Measurements from ENCODE around the gene LTN1. TPM values are rescaled to one million over a fixed set of nuclear protein-coding genes. Genes with fewer than 3 reads are reported as not detected.
"Not testable (repeated sequence)": the region's sequence is repeated elsewhere in the genome, so short reads cannot be mapped to it uniquely, and the experiment has no call there.

The LTN1 gene, protein sequence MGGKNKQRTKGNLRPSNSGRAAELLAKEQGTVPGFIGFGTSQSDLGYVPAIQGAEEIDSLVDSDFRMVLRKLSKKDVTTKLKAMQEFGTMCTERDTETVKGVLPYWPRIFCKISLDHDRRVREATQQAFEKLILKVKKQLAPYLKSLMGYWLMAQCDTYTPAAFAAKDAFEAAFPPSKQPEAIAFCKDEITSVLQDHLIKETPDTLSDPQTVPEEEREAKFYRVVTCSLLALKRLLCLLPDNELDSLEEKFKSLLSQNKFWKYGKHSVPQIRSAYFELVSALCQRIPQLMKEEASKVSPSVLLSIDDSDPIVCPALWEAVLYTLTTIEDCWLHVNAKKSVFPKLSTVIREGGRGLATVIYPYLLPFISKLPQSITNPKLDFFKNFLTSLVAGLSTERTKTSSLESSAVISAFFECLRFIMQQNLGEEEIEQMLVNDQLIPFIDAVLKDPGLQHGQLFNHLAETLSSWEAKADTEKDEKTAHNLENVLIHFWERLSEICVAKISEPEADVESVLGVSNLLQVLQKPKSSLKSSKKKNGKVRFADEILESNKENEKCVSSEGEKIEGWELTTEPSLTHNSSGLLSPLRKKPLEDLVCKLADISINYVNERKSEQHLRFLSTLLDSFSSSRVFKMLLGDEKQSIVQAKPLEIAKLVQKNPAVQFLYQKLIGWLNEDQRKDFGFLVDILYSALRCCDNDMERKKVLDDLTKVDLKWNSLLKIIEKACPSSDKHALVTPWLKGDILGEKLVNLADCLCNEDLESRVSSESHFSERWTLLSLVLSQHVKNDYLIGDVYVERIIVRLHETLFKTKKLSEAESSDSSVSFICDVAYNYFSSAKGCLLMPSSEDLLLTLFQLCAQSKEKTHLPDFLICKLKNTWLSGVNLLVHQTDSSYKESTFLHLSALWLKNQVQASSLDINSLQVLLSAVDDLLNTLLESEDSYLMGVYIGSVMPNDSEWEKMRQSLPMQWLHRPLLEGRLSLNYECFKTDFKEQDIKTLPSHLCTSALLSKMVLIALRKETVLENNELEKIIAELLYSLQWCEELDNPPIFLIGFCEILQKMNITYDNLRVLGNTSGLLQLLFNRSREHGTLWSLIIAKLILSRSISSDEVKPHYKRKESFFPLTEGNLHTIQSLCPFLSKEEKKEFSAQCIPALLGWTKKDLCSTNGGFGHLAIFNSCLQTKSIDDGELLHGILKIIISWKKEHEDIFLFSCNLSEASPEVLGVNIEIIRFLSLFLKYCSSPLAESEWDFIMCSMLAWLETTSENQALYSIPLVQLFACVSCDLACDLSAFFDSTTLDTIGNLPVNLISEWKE (N-terminal part only)
- total RNA-seq = 10 to 100 TPM; 25.5 to 26.2 TPM

DNA sequence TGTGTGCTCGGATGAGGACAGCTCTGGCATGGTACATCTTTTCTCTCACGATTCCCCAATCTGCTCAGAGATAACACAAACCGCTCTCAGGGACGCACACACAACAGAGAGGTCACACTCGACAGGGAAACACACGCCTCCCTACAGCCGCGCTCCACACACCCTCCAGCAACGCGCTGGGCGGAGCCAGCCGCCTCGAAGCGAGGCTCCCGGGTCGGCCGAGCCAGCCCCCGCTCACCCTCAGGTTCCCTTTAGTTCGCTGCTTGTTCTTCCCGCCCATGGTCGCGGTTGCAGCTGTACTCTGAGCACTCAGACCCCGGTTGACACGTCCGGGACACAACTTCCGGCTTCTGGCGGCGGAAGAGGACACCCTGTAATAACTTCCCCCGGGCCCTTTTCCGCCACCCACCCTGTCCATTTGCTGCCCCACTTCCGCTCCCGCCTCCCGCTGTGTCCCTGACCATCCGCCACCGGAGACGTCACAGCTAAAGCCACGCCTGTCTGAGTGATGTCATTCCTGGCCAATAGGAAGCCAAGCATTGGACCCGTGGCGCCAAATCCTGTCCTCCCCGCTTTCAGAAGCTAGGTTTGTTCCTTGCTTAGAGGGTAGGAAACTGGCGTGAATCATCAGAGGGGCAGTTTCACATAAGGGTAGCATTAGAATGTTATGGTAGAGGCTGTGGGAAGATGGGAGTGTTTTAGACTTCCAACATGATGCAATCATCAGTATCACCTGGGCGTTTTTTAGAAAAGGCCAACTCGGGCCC is at the start of gene LTN1:
LTN1 (minus strand) TSS at position 352 of the 767 bp plus-strand sequence; CDS start at position 280, 72 bp downstream.
- POLR2A ChIA-PET = interaction anchor here (1.1 to 3.0 kb wide), 5 partner anchors 10 to 81 kb away, joined by 3 to 44 read pairs (median 5); partner anchors contain the start of genes CCT8, RWDD2B and USP16
- CTCF ChIA-PET = interaction anchor here (1.1 to 1.6 kb wide), 5 partner anchors 10 to 33 kb away, joined by 3 to 5 read pairs (median 4); partner anchors contain the start of genes RWDD2B and USP16

DNA sequence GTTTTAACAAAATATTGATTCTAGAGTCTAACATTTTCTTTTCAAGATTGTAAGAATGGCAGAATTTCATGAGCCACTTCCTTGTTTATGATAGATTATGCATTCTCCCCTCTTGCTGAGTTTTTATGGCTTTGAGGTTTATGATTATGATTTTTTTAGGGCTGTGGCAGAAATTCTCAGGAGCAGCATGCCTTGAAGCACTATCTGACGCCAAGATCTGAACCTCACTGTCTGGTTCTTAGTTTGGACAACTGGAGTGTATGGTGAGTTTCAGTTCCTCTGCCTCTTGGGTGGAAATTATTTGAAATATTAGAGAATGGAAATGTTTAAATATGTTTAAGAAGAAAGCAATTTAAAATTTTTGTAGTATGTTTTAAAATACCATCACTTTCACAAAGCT is 42.0 kb upstream of the LTN1 start:
- POLR2A ChIA-PET = no interaction called here

DNA sequence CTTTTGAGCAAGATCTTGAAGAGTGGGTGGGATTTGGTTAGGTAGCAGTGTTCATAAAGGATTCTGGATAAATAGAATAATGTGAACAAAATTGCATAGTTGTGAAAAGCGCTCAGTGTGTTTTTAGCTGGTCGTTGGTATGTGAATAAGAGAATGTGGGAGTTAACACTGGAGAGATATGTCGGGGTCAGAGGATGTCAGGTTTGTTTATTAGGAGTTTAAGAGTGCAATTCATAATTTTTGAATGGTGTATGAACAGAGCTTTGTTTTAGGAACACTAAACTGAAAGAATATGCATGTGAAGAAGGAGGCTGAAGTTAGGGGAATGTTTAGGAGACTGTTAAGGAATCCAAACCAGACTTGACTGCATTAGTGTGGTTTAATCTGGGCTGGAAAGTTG is 41.2 kb upstream of the LTN1 start:
- POLR2A ChIA-PET = no interaction called here
- CTCF ChIA-PET = no interaction called here

More for the DNA sequence above, 42.0 kb upstream of the LTN1 start:
- CTCF ChIA-PET = no interaction called here

DNA sequence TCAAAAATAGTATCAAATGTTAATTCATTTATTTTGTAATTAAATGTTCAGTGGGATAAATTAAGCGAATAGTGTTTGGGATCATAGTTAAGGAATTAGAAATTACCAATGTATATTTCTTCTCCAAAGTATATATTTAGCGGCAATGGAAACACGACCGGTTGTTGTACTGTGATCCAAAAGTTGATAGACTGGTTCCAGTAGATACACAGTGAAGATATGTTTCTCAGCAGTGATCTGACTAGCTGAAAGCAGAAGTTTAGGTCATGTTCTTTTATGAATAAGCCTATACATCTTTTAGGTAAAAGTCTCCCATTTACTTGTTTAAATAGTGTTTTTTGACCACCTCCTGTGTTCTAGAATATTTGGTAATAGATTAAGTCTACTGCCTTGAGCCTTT is 40.6 kb upstream of the LTN1 start:
- POLR2A ChIA-PET = no interaction called here
- CTCF ChIA-PET = no interaction called here

DNA sequence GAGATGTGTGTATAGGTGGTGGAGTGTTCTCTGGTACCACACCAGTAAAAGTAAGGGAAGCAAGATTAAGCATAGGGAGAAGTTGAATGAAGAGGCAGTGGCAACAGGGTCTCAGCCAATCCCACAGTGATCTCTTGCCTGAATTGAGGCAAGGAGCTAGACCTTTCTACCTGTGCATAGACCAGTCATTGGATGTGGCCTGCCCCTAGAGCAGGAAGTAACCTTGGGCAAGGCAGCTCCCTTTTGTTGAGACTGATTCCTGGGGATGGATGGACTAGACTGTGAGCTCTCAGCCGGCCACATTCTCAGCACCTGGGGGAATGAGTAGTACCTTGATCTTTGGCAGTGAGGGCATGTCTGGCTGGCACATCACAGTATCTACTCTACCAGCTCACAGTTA is 38.2 kb upstream of the LTN1 start:
- CTCF ChIA-PET = no interaction called here

DNA sequence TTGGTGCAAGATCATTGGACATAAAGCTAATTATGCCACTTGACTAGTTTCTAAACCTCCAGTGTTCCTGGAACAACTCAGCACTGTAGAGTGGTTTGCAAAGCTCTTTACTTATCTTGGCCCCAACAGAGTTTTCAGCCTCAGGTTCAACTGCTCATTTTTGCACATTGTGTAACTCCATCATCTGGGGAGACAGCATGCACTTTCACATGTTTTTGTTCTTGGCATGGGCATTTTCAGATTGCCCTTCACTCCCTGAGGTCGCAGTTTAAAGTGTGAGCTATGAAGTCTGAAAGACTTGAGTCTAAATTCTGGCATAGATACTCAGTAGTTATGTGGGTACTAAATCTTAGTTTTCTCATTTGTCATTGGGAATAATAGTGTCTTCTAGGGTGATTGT is 36.8 kb upstream of the LTN1 start:
- ChIA-PET CTCF (interaction anchor here (0.7 kb wide), 1 partner anchor 33 kb away, joined by 4 read pairs; no protein-coding TSS in a partner anchor), POLR2A (no interaction called here)

More for the DNA sequence above, 38.2 kb upstream of the LTN1 start:
- POLR2A ChIA-PET = no interaction called here

DNA sequence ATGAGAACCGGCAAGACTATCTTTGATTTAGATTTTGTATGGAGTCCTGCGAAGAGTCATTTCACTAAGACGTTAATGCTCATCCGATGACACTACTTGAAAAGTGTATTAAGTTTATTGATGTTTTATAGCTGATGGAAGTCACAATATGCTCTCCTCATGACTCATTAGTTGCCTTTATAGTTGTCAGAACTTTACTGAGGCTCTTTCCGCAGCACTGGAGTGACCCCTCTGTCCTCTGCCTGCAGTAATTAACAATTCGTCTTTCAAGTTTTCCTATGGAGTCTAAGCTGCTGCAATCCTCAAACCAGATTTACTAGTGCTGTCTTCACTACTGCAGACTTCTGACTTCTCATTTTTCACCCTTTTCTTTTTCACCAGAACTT is 32.6 kb upstream of the LTN1 start:
- ChIA-PET CTCF (interaction anchor here (1.1 to 1.7 kb wide), 3 partner anchors 23 to 33 kb away, joined by 3 to 5 read pairs (median 4); partner anchors contain the start of gene LTN1), POLR2A (interaction anchor here (0.5 to 4.7 kb wide), 6 partner anchors 23 to 276 kb away, joined by 3 to 48 read pairs (median 4); partner anchors contain the start of genes CCT8 and LTN1)

DNA sequence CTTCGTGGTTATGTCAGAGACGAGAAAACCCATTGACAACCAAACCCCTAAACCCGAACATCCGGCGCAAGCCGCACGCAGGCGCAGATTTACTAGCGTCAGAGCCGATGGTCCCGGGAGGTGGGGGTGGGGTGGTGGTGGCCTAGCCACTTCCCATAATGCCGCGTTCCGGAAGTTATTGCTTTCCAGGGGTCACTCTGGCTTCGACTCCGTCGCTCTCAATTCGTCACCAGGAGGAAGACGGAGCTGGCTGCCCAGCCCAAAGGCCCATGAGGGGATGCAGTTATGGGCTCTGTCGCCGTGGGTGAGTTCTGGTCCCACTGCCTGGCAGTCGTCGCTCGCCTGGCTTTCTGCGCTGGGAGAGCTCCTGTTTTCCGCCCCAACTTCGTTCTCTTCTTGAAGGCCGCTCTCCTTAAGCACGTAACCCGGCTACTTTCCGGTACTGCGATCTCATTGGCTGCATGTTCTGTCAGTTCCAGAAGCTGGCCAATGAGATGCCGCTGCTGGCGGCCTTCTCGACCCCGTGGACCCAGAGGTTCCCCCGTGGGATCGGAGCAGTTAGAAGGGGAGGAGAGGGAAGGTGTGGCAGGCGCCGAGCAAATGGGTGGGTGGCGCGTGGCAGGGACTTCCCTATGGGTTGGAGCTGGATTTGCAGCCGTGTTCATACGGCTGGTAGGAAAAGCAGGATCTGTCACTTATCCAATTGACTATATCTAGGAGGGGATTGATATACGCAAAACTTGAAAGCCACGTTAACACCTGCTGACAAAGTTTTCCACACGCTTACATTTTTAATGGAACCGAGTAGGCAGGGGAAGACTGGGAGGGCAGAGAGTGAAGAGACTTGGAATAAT is 32.0 kb upstream of the LTN1 start, which contains the start of gene USP16:
USP16 (plus strand) TSS at position 195 of the 854 bp plus-strand sequence. CDS start 3,246 bp downstream, outside the sequence.
- POLR2A ChIA-PET = interaction anchor here (0.8 to 4.7 kb wide), 6 partner anchors 22 to 276 kb away, joined by 3 to 48 read pairs (median 4); partner anchors contain the start of genes CCT8 and LTN1
- CTCF ChIA-PET = interaction anchor here (0.6 to 1.7 kb wide), 6 partner anchors 13 to 53 kb away, joined by 3 to 5 read pairs (median 4); partner anchors contain the start of gene LTN1

DNA sequence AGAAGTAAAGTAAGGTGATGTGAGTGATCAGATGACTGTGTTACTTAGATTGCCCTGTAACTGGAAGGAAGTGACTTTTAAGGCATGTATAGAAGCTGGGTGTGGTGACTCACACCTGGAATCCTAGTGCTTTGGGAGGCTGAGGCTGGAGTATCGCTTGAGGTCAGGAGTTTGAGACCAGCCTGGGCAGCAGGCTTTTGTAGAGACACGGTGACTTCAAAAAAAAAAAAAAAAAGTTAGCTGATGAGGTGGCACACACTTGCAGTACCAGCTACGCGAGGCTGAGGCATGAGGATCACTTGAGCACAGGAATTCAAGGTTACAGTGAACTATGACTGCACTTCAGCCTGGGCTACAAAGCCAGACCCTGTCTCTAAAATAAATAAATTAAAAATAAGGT is 29.5 kb upstream of the LTN1 start:
- CTCF ChIA-PET = interaction anchor here (1.4 kb wide), 1 partner anchor 20 kb away, joined by 3 read pairs; no protein-coding TSS in a partner anchor
- POLR2A ChIA-PET = interaction anchor here (0.6 to 4.7 kb wide), 5 partner anchors 20 to 278 kb away, joined by 3 to 48 read pairs (median 3); no protein-coding TSS in a partner anchor

DNA sequence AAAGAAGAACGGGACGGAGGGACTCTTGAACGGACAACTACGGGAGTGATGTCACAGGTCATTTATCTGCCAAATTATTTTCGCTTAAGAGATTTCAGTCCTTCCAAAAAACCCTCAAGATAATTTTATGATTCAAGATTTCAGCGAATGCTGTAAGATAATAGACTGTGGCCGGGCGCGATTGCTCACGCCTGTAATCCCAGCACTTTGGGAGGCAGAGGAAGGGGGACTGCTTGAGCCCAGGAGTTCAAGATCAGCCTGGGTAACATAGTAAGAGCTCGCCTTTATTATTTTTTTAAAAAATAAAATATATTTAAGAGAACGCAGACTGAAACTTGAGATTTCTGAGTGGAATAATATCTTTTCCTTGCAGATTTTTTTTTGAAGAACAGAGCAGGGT is 25.9 kb upstream of the LTN1 start:
- POLR2A ChIA-PET = interaction anchor here (0.6 to 3.0 kb wide), 7 partner anchors 16 to 1594 kb away, joined by 3 to 35 read pairs (median 3); partner anchors contain the start of gene CCT8
- CTCF ChIA-PET = interaction anchor here (0.7 to 1.1 kb wide), 2 partner anchors 8 to 26 kb away, joined by 3 to 5 read pairs; partner anchors contain the start of gene LTN1

DNA sequence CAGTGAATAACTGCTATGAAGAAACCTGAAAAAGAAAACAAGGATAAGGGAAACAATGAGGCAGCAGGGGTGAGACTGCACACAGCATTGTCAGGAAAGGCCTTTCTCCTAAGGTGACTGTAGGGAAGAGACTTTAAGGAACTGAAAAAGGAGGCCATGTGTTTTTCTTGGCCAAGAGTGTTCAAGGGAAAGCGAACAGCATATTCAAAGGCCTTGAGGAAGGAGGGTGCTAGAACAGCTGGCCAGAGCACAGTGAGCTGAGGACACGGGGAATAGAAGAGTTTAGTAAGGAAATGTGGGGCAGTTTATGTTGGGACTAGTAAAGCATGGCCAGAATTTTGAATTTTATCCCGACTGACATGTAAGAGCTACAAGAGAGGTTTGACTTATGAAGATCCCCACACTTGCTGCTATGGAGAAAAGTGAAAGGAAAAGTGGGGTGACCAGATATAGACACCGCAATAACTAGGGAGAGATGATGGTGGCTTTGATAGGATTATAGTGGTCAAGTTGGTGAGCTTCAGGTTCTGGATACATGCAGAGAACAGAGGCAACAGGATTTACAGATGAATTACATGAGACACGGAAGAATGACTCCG is 25.1 kb upstream of the LTN1 start:
- CTCF ChIA-PET = interaction anchor here (0.7 kb wide), 1 partner anchor 9 kb away, joined by 3 read pairs; no protein-coding TSS in a partner anchor
- POLR2A ChIA-PET = interaction anchor here (0.6 to 3.0 kb wide), 4 partner anchors 15 to 286 kb away, joined by 3 to 35 read pairs (median 4); partner anchors contain the start of gene CCT8

DNA sequence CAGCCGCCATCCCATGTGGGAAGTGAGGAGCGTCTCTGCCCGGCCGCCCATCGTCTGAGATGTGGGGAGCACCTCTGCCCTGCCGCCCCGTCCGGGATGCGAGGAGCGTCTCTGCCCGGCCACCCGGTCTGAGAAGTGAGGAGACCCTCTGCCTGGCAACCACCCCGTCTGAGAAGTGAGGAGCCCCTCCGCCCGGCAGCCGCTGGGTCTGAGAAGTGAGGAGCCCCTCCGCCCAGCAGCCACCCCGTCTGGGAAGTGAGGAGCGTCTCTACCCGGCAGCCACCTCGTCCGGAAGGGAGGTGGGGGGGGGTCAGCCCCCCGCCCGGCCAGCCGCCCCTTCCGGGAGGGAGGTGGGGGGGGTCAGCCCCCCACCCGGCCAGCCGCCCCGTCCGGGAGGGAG is 18.6 kb upstream of the LTN1 start:
- CTCF ChIA-PET, POLR2A ChIA-PET: not testable (repeated sequence)

DNA sequence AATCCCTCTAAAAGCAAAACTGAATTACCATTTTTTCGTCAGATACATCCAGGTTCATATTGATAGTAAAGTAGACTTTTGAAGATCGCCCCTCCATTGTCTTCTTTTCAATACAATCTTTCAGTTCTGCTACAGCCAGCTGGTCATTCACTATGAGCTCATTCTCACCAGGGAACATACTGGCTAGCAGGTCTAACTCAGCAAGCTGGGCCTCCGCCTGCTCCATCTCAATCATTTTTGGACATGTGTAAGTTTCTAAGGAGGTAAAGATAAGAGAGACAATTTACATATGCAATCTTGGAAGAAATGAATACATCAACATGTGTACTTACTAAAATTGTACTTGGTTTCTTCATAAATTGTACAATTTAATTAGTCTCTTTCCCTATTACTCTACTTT is 15.7 kb upstream of the LTN1 start:
- POLR2A ChIA-PET = no interaction called here
- CTCF ChIA-PET = no interaction called here

DNA sequence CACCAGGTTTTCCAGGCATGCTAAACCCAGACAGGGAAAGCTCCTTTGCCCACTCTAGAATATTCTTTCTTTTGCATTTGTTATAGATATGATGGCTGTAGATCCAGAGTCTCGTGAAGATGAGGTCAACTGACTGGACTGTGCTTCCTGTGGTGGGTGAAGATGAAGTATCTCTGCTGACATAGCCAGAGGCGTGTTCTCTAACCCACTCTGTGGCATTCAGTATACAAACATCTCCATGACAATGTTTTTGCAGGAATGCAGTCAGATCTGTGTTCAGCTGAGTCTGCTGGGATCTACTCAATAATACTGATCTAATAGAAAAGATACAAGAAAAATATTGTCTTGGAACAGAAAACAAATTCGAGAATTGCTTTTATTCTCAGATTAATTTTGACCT is 15.1 kb upstream of the LTN1 start:
- CTCF ChIA-PET = no interaction called here
- POLR2A ChIA-PET = no interaction called here

DNA sequence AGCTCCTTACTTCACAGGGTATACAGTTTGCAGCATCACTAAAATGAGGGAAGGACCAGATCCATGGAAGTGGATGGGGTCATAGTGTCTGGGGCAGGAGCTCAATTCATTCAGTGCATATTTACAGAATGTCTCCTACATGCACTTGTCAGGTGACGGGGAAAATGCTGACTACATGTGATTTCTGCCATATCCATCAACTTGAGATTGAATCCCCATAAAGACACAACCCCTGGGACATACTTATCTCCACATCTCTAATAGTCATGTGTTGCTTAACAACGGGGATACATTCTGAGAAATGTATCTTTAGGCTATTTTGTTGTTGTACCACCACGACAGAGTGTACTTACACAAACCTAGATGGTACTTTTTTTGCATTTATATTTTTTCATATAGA is 14.5 kb upstream of the LTN1 start:
- CTCF ChIA-PET = no interaction called here

DNA sequence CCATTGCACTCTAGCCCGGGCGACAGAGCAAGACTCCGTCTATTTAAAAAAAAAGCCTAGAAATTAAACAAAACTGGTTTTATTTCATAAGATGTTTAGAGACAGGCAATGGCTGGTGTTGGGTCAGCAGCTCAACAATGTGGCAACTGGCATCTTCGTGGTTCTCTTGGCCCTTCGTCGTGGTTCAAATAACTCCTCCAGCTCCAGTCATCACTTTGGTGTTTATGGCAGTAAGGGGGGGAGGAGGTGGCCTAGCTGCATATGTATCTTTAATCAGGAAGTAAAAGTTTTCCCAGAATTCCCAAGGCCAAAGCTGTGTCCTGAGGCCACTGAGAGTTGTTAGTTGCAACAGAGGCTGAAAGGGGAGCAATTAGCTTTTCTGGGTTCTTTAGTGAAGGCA is 13.0 kb upstream of the LTN1 start:
- ChIA-PET CTCF (interaction anchor here (0.6 kb wide), 1 partner anchor 10 kb away, joined by 5 read pairs; no protein-coding TSS in a partner anchor), POLR2A (interaction anchor here (0.5 kb wide), 1 partner anchor 21 kb away, joined by 4 read pairs; no protein-coding TSS in a partner anchor)

More for the DNA sequence above, 14.5 kb upstream of the LTN1 start:
- POLR2A ChIA-PET = no interaction called here
